Natural killer cell (primary cell): Measurements from ENCODE around the gene RNF2. TPM values are rescaled to one million over a fixed set of nuclear protein-coding genes. Genes with fewer than 3 reads are reported as not detected.

ENCODE experiments used
- ATAC-seq, 3 donors: fragments of 150-1000 bp in 2 of 3; fragments of 200-7000 bp in 1 of 3; cut with Tn5 transposase; 1 replicate in 1 of 3; 2 replicates in 2 of 3; pipeline ENCODE4 v1.10.0; 2021; ENCODE audit warnings: mild to moderate bottlenecking in 2 of 3, moderate library complexity in 2 of 3
- DNase-seq, 2 donors: peaks; one replicate each; pipeline versions ENCODE4 v3.0.0 to v3.0.0-alpha.2; 2013 to 2021; ENCODE audit warnings: mixed read lengths in 1 of 2
- H3K27ac ChIP-seq: one replicate; pipeline ENCODE4 v1.5.1; 2013; ENCODE audit warnings: mild to moderate bottlenecking, low read length
- H3K27me3 ChIP-seq: one replicate; pipeline ENCODE4 v1.6.1; 2013; ENCODE audit warnings: low read length; ENCODE audit not compliant: control insufficient read depth, insufficient read depth
- H3K36me3 ChIP-seq: one replicate; pipeline ENCODE4 v1.6.1; 2013; ENCODE audit warnings: low read length; ENCODE audit not compliant: control insufficient read depth, insufficient read depth
- H3K4me1 ChIP-seq: one replicate; pipeline ENCODE4 v1.6.1; 2013; ENCODE audit warnings: low read length; ENCODE audit not compliant: control insufficient read depth, insufficient read depth
- H3K4me3 ChIP-seq: one replicate; pipeline ENCODE4 v1.5.1; 2013; ENCODE audit warnings: low read length
- H3K9me3 ChIP-seq: one replicate; pipeline ENCODE4 v1.6.1; 2013; ENCODE audit warnings: low read length; ENCODE audit not compliant: control insufficient read depth, insufficient read depth
- H3K27ac Mint-ChIP-seq, 2 donors: one replicate each; pipeline ENCODE4 v1.8.0; 2022; ENCODE audit warnings: mild to moderate bottlenecking in 2 of 2, mixed read lengths in 2 of 2, moderate library complexity in 1 of 2
- H3K27me3 Mint-ChIP-seq, 2 donors: one replicate each; pipeline ENCODE4 v1.8.0; 2022; ENCODE audit warnings: low read depth in 2 of 2, mixed read lengths in 2 of 2
- H3K36me3 Mint-ChIP-seq: one replicate; pipeline ENCODE4 v1.8.0; 2022; ENCODE audit warnings: mixed read lengths
- H3K4me1 Mint-ChIP-seq, 2 donors: one replicate each; pipeline ENCODE4 v1.8.0; 2022; ENCODE audit warnings: mixed read lengths in 2 of 2
- H3K4me3 Mint-ChIP-seq: one replicate; pipeline ENCODE4 v1.8.0; 2022; ENCODE audit warnings: mild to moderate bottlenecking, moderate library complexity, mixed read lengths
- H3K9me3 Mint-ChIP-seq, 2 donors: one replicate each; pipeline ENCODE4 v1.8.0; 2022; ENCODE audit warnings: mixed read lengths in 2 of 2
- WGBS: methylation state at CpG from one replicate; pipeline ENCODE4 v1.1.7; 2013; ENCODE audit warnings: missing lambda C conversion rate; ENCODE audit not compliant: insufficient coverage; 5-methylcytosine and 5-hydroxymethylcytosine counted together
- intact Hi-C: fragments of 100-400 bp; cut with micrococcal nuclease; formaldehyde crosslinking; loops from one replicate; pipeline ENCODE4 v1.14.2; 2022
- total RNA-seq, 4 donors: library from RNA; stranded (reverse); fragments of 120-200 nt in 1 of 4; gene quantifications; one replicate each; pipeline versions ENCODE4 v1.2.3 to v1.2.4, GENCODE V29; 2013 to 2022
- TF ChIP-seq, protein P1 (sequence below): fragments of 200-600 bp; IDR thresholded peaks from one replicate; pipeline ENCODE4 v1.8.0; 2022; ENCODE audit warnings: antibody characterized with exemption

Gene RNF2
- total RNA-seq, 3 donors from 2014 or later (not counting 1 experiment from before 2014, with no cell fraction given), result 14.0 to 21.9 (median 19.5) TPM

DNA sequence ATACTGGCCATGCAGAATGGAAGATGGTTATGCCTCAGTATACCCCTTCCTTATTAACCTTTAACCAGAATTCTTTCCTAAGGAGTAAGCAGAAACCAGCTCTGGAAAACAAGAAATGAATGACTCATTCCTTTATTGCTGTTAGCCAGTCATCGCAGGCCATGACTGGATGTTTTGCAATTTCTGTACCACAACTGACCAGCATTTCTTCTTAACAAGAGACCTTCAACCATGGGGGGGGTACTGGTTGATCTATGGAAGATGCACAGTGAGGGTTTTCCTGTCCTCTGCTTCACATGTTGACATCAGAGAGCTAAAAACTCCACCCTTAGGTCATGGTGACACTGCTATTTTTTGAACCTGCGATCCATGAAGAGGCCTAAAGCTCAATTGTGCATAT lies 28.0 kb upstream of the RNF2 start:
- no peaks in the 10 kb centered on the region for H3K9me3 Mint-ChIP-seq
- H3K27ac Mint-ChIP-seq, result no peak overlapping the region
- WGBS, result 81% methylated on average over 2 of the region's 2 CpGs
- H3K4me1 ChIP-seq, result no peaks in the 10 kb centered on the region
- H3K27ac ChIP-seq, result no peak overlapping the region
- no peak overlapping the region for H3K4me3 Mint-ChIP-seq
- no peaks in the 10 kb centered on the region for H3K27me3 ChIP-seq
- no peaks in the 10 kb centered on the region for H3K9me3 ChIP-seq
- DNase-seq (no peak), ATAC-seq (no peak)
- H3K4me1 Mint-ChIP-seq, result no peaks in the 10 kb centered on the region
- TF ChIP-seq, protein P1, sequence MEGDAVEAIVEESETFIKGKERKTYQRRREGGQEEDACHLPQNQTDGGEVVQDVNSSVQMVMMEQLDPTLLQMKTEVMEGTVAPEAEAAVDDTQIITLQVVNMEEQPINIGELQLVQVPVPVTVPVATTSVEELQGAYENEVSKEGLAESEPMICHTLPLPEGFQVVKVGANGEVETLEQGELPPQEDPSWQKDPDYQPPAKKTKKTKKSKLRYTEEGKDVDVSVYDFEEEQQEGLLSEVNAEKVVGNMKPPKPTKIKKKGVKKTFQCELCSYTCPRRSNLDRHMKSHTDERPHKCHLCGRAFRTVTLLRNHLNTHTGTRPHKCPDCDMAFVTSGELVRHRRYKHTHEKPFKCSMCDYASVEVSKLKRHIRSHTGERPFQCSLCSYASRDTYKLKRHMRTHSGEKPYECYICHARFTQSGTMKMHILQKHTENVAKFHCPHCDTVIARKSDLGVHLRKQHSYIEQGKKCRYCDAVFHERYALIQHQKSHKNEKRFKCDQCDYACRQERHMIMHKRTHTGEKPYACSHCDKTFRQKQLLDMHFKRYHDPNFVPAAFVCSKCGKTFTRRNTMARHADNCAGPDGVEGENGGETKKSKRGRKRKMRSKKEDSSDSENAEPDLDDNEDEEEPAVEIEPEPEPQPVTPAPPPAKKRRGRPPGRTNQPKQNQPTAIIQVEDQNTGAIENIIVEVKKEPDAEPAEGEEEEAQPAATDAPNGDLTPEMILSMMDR, result no peak
- no peak overlapping the region for H3K4me3 ChIP-seq
- peaks cover 6 to 8% of the 10 kb centered on the region in 2 donors for H3K27me3 Mint-ChIP-seq
- intact Hi-C loops, result no loop called here
- H3K36me3 ChIP-seq, result no peaks in the 10 kb centered on the region
- no peaks in the 10 kb centered on the region for H3K36me3 Mint-ChIP-seq

DNA sequence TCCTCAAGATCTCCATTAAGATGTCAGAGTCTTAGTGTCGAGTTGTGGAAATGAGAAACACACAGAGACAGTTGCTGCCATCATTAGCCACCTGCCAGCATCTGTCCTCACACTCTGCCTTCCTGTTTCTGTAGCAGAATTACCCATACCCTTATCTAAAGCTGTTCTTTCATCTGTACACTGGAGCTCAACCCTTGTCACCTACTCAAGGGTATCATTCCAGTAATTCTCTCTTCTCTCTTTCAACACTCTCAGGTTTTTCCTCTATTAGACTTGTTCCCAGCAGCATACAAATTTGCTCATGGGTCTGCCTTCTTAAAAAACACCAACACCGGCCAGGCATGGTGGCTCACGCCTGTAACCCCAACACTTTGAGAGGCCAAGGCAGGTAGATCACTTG lies 27.4 kb upstream of the RNF2 start:
- no peaks in the 10 kb centered on the region for H3K9me3 ChIP-seq
- ATAC-seq (no peak), DNase-seq (no peak)
- Mint-ChIP-seq H3K9me3 (no peaks in the 10 kb centered on the region), H3K27me3 (peaks cover 6 to 8% of the 10 kb centered on the region in 2 donors), H3K36me3 (no peaks in the 10 kb centered on the region), H3K4me1 (no peaks in the 10 kb centered on the region), H3K27ac (no peak overlapping the region), H3K4me3 (no peak overlapping the region)
- intact Hi-C loops, result no loop called here
- H3K4me3 ChIP-seq, result no peak overlapping the region
- WGBS, result 89% methylated on average over 3 of the region's 3 CpGs
- H3K27me3 ChIP-seq, result no peaks in the 10 kb centered on the region
- TF ChIP-seq, protein P1, result no peak
- no peaks in the 10 kb centered on the region for H3K36me3 ChIP-seq
- H3K27ac ChIP-seq, result no peak overlapping the region
- no peaks in the 10 kb centered on the region for H3K4me1 ChIP-seq

DNA sequence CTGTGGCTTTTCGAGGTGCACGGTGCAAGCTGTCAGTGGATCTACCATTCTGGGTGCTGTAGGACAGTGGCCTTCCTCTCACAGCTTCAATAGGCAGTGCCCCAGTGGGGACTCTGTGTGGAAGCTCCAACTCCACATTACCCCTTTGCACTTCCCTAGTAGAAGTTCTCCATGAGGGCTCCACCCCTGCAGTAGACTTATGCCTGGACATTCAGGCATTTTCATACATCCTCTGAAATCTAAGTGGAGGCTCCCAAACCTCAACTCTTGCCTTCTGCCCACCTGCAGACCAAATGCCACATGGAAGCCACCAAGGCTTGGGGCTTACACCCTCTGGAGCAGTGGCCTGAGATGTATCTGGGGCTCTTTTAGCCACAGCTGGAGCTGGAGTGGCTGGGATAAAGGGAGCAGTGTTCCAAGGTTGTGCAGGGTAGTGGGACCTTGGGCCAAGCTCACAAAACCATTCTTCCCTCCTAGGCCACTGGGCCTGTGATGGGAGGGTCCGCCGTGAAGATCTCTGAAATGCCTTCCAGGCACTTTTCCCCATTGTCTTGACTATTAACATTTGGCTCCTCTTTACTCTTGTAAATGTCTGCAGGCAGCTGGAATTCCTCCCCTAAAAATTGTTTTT lies 18.0 kb upstream of the RNF2 start:
- peaks cover 4 to 7% of the 10 kb centered on the region in 2 donors for H3K9me3 Mint-ChIP-seq
- ATAC-seq, result no peak
- DNase-seq, result no peak
- peaks cover 20% of the 10 kb centered on the region for H3K9me3 ChIP-seq
- no peaks in the 10 kb centered on the region for H3K36me3 ChIP-seq
- H3K4me3 Mint-ChIP-seq, result no peak overlapping the region
- no peaks in the 10 kb centered on the region for H3K27me3 ChIP-seq
- peaks cover 12% of the 10 kb centered on the region for H3K36me3 Mint-ChIP-seq
- TF ChIP-seq, protein P1, result no peak
- intact Hi-C loops, result no loop called here
- H3K4me1 Mint-ChIP-seq, result no peaks in the 10 kb centered on the region
- H3K27me3 Mint-ChIP-seq, result peaks cover 14 to 36% of the 10 kb centered on the region in 2 donors
- no peaks in the 10 kb centered on the region for H3K4me1 ChIP-seq
- H3K27ac ChIP-seq, result no peak overlapping the region
- H3K4me3 ChIP-seq, result no peak overlapping the region
- no peak overlapping the region for H3K27ac Mint-ChIP-seq
- 95% methylated on average over 4 of the region's 4 CpGs for WGBS

DNA sequence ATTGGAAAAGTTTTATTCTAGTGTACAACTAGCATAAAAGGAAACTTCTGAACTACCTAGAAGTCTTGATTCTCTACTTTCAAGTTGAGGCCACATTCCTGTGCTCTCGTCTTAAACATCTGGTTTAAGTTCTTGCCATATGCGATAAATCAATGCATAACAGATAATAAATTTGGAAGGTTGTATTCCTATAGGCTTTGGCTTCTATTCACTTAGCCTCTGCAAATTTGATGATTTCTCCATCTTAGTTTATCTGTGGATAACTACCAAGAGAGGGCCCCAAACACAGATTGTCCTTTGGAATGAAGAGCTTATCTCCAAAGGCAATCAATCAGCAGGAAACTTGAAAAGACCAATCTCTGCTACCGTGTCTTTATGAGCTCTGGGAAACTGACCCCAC lies 11.7 kb upstream of the RNF2 start:
- no peaks in the 10 kb centered on the region for H3K36me3 Mint-ChIP-seq
- no peak overlapping the region for H3K27ac ChIP-seq
- H3K4me3 ChIP-seq, result no peak overlapping the region
- intact Hi-C loops, result no loop called here
- H3K27me3 ChIP-seq, result peaks cover 2% of the 10 kb centered on the region
- peaks cover 2 to 25% of the 10 kb centered on the region in 2 donors for H3K27me3 Mint-ChIP-seq
- no peaks in the 10 kb centered on the region for H3K36me3 ChIP-seq
- no peaks in the 10 kb centered on the region for H3K9me3 Mint-ChIP-seq
- no peaks in the 10 kb centered on the region for H3K4me1 Mint-ChIP-seq
- H3K9me3 ChIP-seq, result no peaks in the 10 kb centered on the region
- H3K27ac Mint-ChIP-seq, result no peak overlapping the region
- TF ChIP-seq, protein P1, result no peak
- no peak overlapping the region for H3K4me3 Mint-ChIP-seq
- no peak for ATAC-seq
- 87% methylated on average over 3 of the region's 3 CpGs for WGBS
- H3K4me1 ChIP-seq, result no peaks in the 10 kb centered on the region
- DNase-seq, result no peak
